Measurements from ENCODE around the gene DSTYK.
A peak's percentile ranks its signal among the peaks of the same experiment; 100 is the strongest.

The DSTYK gene

DNA sequence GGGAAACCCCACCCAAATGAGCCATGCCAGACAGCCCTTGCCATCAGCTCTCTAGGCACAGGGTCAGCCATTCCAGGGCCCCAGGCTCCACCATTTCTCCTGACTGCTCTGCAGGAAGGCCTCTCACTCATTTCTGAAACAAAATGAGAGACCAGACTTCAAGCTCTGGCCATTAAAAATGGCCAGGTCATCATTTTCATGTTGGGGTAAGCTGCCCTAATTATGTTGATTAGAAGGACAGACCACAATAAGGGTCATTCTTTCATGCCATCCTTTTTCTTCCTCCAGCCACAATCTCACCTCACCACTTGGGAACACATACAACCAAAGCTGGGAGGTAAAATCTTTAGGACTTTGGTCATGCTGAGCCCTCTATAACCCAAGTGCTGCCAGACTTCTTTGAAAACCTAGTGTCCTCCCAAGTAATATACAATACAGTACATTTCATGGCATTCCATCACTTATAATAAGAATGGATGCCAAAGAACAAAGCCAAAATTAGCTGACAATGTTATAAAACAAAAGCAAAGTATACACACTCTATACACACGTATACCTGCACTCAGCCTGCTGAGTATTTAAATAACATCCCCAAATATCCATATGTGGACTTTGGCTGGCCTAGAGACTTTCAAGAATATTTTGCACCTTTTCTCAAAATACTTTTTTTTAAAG, 67.3 kb downstream of the DSTYK start:
- H3K27ac ChIP-seq, result no peak overlapping the region
- DNase-seq (ENCODE audit: low read depth, low spot score), result no peak

DNA sequence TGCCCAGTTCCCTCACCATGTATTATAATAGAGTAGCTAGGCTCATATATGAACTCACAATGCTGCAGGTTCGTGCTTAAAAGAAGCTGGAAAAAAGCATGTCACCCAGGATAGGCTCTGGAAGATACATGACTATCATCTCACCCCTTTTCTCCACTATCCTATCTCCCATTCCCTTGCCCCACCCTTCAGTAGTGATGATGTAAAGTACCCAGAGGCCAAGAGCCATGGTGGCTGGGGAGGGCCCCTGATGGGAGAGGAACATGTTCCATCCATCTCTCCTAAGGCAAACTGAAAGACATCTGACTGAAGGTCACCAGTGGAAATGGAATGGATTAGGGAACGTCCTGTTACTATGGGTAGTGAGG, 69.4 kb downstream of the DSTYK start:
- H3K27ac ChIP-seq, result no peak overlapping the region
- no peak for DNase-seq (ENCODE audit: low read depth, low spot score)

DNA sequence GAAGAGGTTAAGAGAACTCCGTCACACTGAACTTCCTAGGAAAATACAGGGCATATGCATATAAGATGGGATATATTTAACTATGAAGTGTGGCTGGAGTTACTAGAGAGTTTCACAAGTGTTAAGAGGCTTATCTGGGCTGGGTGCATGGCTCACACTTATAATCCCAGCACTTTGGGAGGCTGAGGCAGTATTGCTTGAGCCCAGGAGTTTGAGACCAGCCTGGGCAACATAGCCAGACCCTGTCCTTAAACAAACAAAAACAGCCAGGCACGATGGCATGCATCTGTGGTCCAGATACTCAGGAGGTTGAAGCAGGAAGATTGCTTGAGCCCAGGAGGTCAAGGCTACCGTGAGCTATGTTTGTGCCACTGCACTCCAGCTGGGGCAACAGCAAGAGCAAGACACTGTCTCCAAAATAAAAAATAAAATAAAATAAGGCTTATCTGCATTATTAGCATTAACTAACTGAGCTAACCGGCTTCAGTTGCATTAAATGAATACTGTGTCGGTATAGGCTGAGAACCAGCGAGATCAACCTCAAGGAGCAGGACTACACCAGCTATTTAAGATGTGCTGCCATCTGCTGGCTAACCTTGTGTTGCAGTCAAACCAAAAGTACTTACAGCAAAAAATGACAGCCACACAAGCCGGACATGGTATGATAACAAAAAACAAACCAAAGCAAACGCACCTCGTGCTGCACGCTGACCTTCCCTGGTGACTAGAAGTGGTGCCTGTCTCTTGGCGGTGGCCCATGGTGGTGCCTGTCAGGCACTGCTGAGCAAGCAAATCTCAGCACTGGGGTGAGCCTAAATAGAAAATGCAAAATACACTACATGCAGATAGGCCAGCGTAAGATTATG, 70.0 kb downstream of the DSTYK start:
- no peak overlapping the region for H3K27ac ChIP-seq
- DNase-seq (ENCODE audit: low read depth, low spot score), result peak; percentile 14

DNA sequence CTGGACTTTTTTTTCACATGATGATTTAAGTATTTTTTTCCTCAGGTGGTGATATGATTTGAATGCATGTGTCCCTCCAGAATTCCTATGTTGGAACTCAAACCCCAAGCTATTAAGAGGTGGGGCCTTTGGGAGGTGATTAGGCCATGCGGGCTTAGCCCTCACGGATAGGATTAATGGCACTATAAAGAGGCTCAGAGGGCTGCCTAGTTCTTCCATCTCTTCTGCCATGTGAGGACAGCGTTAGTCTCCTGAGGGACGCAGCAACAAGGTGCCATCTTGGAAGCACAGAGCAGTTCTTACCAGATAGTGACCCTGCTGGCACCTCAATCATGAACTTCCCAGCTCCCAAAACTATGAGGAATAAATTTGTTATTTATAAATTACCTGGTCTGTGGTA, 71.4 kb downstream of the DSTYK start:
- DNase-seq (ENCODE audit: low read depth, low spot score), result no peak
- no peak overlapping the region for H3K27ac ChIP-seq

DNA sequence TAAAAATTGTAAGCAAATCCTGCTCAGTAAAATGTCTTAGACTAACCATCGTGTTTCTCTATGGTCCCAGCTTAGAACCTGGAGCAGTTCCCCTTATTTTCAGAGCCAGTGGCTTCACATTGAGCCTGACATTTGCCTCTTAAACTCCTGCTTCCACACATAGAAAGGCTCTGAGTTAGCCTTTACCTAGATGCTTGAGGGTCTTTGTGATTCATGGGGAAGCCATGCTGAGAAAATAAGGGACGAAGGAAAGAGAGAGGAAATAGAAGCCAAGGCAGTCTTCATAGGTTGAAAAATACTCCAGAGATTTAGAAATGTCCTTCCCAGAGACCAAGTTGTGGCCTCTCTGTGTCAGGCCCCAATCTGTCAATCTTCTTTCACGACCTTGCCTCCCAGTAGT, 73.6 kb downstream of the DSTYK start:
- DNase-seq (ENCODE audit: low read depth, low spot score), result no peak
- no peak overlapping the region for H3K27ac ChIP-seq

DNA sequence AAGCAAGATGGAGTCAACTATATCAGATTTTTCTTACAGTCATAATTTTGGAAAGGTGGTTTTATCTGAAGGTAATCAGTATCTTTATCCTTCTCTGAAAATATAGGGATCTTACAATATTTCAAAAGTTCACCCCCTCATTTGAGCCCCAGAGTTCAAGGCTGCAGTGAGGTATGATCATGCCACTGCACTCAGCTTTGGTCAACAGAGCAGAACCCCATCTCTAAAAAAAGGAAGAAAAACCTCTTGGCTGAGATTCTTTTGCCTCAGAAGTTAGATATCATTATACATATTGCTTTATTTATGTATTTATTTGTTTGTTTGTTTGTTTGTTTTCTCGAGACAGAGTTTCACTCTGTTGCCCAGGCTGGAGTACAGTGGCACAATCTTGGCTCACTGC, 78.2 kb downstream of the DSTYK start:
- H3K27ac ChIP-seq, result no peak overlapping the region
- DNase-seq (ENCODE audit: low read depth, low spot score), result no peak

DNA sequence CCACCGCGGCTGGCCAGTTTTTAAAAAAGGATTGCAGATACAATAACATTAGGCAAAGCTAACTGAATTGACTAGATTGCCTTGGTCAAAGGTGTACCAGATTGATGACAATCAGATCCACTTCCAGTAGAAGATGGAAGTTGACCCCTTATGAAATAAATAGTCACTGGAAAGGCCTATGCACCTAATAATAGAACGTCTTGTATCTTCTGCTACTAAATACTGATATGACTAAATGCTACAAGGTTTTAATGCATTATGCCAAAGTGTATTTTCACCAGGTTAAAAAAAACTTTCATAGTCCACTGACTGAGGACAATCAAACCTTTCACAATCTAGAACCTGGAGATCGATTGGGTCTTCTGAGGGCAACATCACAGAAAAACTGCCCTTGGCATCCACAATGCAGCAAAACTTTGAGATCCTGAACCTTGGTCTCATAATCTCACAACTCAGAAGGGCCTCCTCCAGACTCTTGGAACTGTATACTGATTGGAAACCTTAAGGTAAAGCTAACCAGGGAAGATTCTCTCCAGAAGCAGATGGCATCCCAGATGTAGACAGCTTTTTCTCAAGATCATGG, 82.0 kb downstream of the DSTYK start:
- no peak for DNase-seq (ENCODE audit: low read depth, low spot score)
- no peak overlapping the region for H3K27ac ChIP-seq

DNA sequence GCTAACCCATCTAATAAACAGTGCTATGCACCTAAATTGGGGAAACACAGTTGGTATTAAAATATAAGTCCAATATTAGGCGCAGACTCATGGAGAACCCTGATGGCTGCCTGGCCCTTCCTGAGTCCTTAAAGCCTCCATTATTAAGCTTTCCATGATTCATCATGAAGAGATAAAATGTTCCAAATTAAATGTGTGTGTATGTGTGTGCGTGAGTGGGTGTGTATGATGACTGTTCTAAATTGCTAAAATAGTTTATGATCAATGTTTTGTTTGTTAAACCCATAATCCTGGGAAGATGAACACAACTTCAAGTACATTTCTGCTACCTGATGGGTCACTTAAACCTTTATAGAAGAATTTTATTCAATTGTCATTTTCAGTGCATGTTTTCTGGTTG, 83.5 kb downstream of the DSTYK start:
- H3K27ac ChIP-seq, result no peak overlapping the region
- peak; percentile 26 for DNase-seq (ENCODE audit: low read depth, low spot score)

DNA sequence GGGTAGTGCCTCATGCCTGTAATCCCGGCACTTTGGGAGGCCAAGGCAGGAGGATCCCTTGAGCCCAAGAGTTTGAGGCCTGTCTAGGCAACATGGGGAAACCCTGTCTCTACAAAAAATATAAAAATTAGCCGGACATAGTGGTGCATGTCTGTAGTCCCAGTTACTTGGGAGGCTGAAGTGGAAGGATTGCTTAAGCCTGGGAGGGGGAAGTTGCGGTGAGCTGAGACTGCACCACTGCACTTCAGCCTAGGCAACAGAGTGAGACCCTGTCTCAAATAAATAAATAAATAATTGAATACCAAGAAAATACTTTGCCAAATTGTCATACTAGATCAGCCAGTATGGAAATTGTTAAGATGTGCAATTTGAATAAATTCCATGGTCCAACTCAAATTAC, 83.9 kb downstream of the DSTYK start:
- no peak overlapping the region for H3K27ac ChIP-seq
- DNase-seq (ENCODE audit: low read depth, low spot score), result no peak

DNA sequence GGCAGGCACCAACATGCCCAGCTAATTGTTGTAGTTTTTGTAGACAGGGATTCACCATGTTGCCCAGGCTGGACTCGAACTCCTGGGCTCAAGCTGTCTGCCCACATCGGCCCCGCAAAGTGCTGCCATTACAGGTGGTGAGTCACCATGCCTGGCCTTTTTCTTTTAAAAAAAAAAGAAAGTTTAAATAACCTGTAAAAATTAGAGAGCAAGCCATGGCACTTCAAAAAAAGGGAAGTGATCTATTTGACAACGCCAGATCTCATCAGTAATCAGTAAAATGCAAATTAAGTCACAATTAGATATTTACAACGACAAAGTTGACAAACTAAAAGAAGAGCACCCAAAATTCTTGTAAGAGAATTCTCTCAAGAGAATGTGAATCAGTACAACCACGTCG, 86.8 kb downstream of the DSTYK start:
- H3K27ac ChIP-seq, result no peak overlapping the region
- DNase-seq (ENCODE audit: low read depth, low spot score), result no peak

DNA sequence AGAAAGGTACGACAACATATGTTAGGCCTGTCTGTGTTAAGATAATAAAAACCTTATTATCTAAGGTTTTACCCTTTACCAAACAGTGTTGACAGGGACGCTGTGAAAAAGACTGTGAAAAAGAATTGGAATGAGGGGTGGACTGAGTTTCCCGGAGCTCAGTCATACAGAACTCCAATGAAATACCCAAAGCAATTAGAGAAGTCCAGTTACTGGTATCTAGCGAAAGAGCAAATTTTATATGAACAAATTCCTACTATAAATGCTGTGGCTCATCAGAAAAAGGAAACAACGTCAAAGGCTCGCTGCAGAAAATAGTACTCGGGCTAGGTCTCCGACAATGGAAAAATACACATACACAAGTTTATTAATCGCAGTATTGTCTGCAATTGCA, 89.0 kb downstream of the DSTYK start:
- DNase-seq (ENCODE audit: low read depth, low spot score), result no peak
- peak overlapping the region; percentile 87 for H3K27ac ChIP-seq

DNA sequence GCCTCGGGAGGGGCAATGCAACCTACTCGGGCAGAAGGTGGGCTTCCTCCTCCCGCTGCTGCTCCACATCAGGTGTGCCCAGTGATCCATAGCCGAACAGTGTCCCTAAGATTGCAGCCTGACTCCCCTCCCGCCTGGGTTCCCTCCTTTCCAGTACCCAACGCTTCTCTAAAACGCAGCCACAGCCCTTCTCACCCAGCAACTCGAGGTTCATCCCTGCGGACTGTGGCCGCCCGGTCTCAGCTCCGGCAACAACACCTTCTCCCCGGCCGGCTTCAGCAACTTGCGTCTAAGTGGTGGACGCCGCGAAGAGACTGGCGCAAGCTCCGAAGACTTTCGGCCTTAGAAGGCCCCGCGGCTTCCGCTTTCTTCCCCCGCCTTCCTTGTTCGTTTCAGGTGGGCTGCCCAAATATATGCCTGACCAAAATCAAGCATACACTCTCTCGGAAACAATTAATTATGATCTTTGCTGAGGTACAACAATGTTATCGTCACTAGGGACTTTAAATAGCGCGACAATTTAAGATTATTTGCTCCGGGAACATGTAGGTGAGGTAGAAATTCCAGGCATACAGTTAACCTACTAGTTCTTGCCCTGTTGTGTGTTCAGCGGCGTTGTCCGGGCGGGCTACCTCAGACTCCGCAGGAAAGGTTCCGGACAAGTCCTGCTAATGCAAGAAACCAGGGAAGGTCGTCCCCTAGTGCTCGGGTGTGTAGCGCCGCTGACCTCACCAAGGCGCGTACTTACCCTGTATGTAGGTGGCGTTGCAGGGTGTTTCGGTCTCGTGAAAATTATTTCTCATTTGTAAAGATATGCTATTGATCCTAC, 89.6 kb downstream of the DSTYK start, which contains the start of gene RBBP5:
TSS of gene RBBP5 (minus strand) at position 319 of the 829 bp plus-strand sequence. CDS start at position 214, 105 bp downstream.
- peak; percentile 94 for DNase-seq (ENCODE audit: low read depth, low spot score)
- peak within 1 kb of the TSS; percentile 87 for H3K27ac ChIP-seq

DNA sequence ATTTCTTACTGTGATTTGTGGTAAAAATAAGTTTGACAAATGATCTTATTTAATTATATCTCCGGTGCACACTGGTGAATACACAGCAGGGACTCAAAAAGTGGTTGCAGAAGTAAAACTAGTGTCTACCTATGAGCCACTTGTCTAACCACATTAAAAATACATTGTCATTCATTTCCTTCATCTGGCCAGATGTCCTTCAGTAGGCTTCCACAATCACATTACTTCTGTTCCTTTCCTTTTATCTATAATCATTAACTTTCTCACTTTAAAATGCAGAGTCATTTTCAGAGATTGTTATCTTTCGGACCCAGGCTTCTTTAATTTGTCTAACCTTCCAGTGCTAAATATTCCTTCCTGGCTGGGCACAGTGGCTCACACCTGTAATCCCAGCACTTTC, 92.8 kb downstream of the DSTYK start:
- no peak for DNase-seq (ENCODE audit: low read depth, low spot score)
- H3K27ac ChIP-seq, result no peak overlapping the region

DNA sequence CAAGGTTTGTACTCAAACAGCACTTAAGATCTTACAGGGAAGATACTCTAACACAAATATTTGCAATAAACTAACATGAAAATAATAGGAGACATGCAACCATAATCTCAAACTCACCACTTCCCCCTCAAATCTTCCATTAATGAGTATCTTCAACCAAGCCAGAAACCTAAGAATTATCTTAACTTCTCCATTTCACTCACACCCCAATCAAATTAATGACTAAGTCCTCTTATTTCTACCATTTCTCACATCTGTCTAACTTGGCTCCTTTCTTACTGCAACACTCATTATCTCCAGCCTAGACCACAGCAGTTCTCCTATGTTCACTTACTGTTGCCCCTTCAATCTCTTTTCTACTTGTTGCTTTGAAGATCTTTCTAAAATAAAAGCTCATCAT, 100.1 kb downstream of the DSTYK start:
- H3K27ac ChIP-seq, result no peak overlapping the region

DNA sequence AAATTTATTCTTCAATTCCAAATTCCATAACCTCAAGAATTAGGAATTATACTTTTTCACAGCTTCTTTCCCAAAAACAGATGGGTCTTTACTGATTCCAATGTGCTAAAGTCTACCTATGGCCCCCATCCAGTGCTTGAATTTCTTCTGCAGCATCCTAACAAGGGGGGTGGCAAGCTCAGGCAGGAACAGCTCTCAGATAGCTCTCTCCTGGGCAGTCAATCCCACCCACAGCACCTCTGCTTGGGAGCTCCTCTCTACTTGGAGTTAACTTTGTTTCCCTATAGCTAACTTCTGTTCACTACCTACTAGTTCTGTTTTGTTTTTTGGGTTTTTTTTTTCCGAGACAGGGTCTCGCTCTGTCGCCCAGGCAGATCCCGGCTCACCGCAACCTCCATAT, 101.8 kb downstream of the DSTYK start:
- no peak overlapping the region for H3K27ac ChIP-seq
- DNase-seq (ENCODE audit: low read depth, low spot score), result no peak

More for the DNA sequence above, 100.1 kb downstream of the DSTYK start:
- DNase-seq (ENCODE audit: low read depth, low spot score), result no peak

DNA sequence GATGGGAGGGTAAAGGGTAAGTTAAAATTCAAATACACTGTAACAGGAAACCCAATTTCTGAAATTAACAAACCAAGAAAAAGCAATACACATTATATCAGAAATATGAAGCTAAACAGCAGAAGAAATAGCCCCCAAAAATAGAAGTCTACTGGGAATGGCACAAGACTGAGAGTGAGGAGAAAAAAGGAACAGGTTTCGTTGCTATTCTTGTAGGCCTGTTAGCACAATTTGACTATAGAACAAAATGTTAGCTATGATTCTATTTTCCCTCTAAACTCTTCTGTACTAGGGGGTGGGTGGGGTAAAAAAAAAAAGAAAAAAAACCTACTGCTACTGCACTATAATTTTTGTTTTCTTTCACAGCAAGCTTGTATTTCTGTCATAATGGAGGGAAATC, 102.2 kb downstream of the DSTYK start:
- H3K27ac ChIP-seq, result no peak overlapping the region
- DNase-seq (ENCODE audit: low read depth, low spot score), result no peak

DNA sequence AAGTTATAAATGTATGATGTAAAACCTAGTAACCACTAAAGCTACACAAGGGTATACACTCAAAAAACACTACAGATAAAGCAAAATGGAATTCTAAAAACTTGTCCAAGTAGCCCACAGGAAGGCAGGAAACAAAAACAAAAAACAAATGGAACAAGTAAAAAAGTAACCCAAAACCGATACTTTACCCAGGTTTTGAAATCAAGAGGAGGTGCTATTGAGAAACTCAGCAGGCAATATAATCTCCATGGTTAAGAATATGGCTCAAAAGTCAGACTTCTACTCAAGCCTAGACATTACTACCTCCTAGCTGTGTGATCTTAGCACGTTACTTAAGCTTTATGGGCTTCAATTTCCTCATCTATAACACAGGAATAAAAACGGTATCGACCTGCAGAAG, 103.0 kb downstream of the DSTYK start:
- H3K27ac ChIP-seq, result no peak overlapping the region
- no peak for DNase-seq (ENCODE audit: low read depth, low spot score)

DNA sequence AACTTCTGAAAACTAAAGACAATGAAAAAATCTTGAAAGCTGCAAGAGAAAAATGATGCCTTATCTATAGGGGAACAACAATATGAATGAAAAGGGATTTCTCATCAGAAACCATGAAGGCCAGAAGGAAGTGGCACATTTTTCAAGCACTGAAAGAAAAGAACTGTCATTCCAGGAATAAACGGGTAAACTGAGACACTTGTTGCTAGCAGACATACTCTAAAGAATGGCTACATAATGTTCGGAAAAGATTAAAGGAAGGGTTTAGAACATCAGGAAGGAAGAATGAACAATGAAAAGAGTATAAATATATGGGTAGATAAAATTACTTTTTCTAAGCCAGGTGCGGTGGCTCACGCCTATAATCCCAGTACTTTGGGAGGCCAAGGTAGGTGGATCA, 104.2 kb downstream of the DSTYK start:
- no peak for DNase-seq (ENCODE audit: low read depth, low spot score)

DNA sequence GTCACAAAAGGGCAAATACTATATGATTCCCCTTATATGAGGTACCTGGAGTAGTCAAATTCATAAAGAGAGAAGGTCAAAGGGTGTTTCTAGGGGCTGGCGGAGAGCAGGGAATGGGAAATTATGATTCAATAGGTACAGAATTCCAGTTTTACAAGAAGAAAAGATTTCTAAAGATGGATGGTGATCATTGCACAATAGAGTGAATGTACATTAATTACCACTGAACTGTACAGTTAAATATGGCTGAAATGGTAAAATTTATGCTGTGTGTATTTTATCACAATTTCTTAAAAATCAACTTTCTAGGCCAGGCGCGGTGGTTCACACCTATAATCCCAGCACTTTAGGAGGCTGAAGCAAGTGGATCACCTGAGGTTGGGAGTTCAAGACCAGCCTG, 109.1 kb downstream of the DSTYK start:
- no peak overlapping the region for H3K27ac ChIP-seq
- no peak for DNase-seq (ENCODE audit: low read depth, low spot score)

More for the DNA sequence above, 104.2 kb downstream of the DSTYK start:
- H3K27ac ChIP-seq, result no peak overlapping the region

DNA sequence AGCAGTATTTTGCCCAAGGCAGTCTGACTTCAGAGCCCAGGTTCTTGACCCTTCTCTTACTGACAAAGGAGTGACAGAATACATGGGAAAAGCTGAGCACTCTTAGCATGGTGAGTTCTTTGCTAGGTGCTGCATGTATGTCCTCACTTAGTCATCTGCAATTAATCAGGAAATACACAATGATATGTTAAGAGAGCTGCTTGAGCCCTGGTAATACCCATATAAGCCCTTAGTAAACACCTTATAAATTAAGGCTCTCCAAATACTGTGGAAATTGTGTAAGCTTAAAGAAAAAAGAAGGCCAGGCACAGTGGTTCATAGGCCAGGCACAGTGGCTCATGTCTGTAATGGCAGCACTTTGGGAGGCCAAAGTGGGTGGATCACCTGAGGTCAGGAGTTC, 113.3 kb downstream of the DSTYK start:
- H3K27ac ChIP-seq, result no peak overlapping the region
- no peak for DNase-seq (ENCODE audit: low read depth, low spot score)

DNA sequence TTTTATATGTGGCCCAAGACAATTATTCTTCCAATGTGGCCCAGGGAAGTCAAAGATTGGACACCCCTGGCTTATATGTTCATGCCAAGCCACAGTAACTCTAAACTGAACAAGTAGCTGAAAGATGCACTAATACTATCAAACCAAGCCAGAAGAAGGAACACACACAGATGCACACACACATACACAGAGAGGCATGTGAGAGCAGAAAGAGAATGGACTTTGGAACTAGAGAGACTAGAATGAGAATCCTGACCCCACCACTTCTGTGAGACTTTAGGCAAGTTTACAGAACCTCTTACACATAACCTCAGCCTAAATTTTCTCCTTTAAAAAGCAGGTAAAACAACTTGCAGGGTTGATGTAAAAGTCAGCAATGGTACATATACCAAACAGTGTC, 116.1 kb downstream of the DSTYK start:
- no peak for DNase-seq (ENCODE audit: low read depth, low spot score)
- no peak overlapping the region for H3K27ac ChIP-seq
